K562 (cell line): ENCODE results near the gene TMEM192. TPM values are rescaled to one million over a fixed set of nuclear protein-coding genes. Genes with fewer than 3 reads are reported as not detected.

Experiments used
- ILK ChIP-seq: fragments of 450-650 bp; IDR thresholded peaks from 2 replicates; pipeline ENCODE4 v1.6.1; 2016; ENCODE audit warnings: missing genetic modification characterization, low read depth, mild to moderate bottlenecking, missing compliant biosample characterization, moderate library complexity, borderline replicate concordance
- ZNF586 ChIP-seq: fragments of 450-650 bp; formaldehyde crosslinking; conservative IDR thresholded peaks from 2 replicates; pipeline ENCODE4 v1.4.0; 2020; ENCODE audit warnings: mild to moderate bottlenecking, moderate library complexity
- polyA plus RNA-seq, 8 experiments: library from polyadenylated mRNA; depleted of rRNA in 4 of 8; stranded (reverse) in 5 of 8; unstranded in 3 of 8; fragments of >200 nt; fragmentation: Nextera tagmentation in 2 of 8; fragmentation: Illumina TruSeq in 1 of 8; extraction: Ambion mirVana in 2 of 8; extraction: Trizol in 1 of 8; gene quantifications; 2 replicates each; pipeline versions ENCODE4 v1.2.1 to v1.2.3, GENCODE V29; 2011 to 2014; ENCODE audit warnings: inconsistent platforms in 1 of 8, missing spikeins in 1 of 8
- total RNA-seq, 7 experiments: library from RNA; depleted of rRNA in 6 of 7; stranded (reverse); fragments of >200 nt in 6 of 7; fragmentation: Illumina TruSeq in 2 of 7; extraction: Trizol in 2 of 7; gene quantifications; 2 replicates each; pipeline versions ENCODE4 v1.2.1 to v1.2.3, GENCODE V29; 2011 to 2021; ENCODE audit warnings: low replicate concordance in 1 of 7
- TF ChIP-seq, protein P1 (sequence below): fragments of 200-800 bp; sonication (Bioruptor generic); IDR thresholded peaks from 2 replicates; pipeline ENCODE4 v1.6.1; 2016; ENCODE audit warnings: missing genetic modification characterization, missing compliant biosample characterization
- TF ChIP-seq, protein P2 (sequence below): fragments of 450-650 bp; IDR thresholded peaks from 2 replicates; pipeline ENCODE4 v1.6.1; 2016; ENCODE audit warnings: low read depth
- TF ChIP-seq, protein P3 (sequence below): fragments of 450-650 bp; IDR thresholded peaks from 2 replicates; pipeline ENCODE4 v1.6.1; 2016; ENCODE audit warnings: low read depth, mild to moderate bottlenecking, moderate library complexity
- TF ChIP-seq, protein P4 (sequence below): sonication (generic); formaldehyde crosslinking; IDR thresholded peaks from 2 replicates; pipeline ENCODE4 v1.8.0; 2023; ENCODE audit warnings: mild to moderate bottlenecking, missing genetic modification reagents

TMEM192 gene
- total and polyA plus RNA-seq, 9 of the 15 experiments (the other 6 are each of a cell fraction or from before 2014, with no cell fraction given): 4.4 to 28.5 (median 13.3) TPM

DNA sequence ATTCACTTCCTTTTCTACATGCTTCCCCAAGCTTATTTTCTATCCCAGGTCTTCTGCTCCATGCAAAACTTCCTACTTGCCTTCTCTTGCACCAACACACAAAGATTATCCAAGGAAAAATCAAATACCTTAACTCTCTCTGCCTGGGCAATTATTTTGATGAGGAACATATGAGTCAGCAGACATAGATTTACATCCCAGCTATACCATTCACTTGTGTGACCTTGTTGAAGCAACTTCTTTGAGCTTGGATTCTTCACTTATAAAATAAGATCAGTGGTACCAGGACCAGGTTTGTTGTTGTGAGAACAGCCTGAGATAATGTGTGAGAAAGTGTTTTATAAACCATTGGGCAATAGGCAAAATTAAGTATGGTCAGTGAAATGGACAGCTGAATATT lies 39.1 kb upstream of the TMEM192 start (continued):
- TF ChIP-seq, protein P1, sequence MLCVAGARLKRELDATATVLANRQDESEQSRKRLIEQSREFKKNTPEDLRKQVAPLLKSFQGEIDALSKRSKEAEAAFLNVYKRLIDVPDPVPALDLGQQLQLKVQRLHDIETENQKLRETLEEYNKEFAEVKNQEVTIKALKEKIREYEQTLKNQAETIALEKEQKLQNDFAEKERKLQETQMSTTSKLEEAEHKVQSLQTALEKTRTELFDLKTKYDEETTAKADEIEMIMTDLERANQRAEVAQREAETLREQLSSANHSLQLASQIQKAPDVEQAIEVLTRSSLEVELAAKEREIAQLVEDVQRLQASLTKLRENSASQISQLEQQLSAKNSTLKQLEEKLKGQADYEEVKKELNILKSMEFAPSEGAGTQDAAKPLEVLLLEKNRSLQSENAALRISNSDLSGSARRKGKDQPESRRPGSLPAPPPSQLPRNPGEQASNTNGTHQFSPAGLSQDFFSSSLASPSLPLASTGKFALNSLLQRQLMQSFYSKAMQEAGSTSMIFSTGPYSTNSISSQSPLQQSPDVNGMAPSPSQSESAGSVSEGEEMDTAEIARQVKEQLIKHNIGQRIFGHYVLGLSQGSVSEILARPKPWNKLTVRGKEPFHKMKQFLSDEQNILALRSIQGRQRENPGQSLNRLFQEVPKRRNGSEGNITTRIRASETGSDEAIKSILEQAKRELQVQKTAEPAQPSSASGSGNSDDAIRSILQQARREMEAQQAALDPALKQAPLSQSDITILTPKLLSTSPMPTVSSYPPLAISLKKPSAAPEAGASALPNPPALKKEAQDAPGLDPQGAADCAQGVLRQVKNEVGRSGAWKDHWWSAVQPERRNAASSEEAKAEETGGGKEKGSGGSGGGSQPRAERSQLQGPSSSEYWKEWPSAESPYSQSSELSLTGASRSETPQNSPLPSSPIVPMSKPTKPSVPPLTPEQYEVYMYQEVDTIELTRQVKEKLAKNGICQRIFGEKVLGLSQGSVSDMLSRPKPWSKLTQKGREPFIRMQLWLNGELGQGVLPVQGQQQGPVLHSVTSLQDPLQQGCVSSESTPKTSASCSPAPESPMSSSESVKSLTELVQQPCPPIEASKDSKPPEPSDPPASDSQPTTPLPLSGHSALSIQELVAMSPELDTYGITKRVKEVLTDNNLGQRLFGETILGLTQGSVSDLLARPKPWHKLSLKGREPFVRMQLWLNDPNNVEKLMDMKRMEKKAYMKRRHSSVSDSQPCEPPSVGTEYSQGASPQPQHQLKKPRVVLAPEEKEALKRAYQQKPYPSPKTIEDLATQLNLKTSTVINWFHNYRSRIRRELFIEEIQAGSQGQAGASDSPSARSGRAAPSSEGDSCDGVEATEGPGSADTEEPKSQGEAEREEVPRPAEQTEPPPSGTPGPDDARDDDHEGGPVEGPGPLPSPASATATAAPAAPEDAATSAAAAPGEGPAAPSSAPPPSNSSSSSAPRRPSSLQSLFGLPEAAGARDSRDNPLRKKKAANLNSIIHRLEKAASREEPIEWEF (CRISPR knock-in tag): no peak
- TF ChIP-seq ZNF586 (CRISPR knock-in tag) (no peak), ILK (no peak)
- TF ChIP-seq, protein P2, sequence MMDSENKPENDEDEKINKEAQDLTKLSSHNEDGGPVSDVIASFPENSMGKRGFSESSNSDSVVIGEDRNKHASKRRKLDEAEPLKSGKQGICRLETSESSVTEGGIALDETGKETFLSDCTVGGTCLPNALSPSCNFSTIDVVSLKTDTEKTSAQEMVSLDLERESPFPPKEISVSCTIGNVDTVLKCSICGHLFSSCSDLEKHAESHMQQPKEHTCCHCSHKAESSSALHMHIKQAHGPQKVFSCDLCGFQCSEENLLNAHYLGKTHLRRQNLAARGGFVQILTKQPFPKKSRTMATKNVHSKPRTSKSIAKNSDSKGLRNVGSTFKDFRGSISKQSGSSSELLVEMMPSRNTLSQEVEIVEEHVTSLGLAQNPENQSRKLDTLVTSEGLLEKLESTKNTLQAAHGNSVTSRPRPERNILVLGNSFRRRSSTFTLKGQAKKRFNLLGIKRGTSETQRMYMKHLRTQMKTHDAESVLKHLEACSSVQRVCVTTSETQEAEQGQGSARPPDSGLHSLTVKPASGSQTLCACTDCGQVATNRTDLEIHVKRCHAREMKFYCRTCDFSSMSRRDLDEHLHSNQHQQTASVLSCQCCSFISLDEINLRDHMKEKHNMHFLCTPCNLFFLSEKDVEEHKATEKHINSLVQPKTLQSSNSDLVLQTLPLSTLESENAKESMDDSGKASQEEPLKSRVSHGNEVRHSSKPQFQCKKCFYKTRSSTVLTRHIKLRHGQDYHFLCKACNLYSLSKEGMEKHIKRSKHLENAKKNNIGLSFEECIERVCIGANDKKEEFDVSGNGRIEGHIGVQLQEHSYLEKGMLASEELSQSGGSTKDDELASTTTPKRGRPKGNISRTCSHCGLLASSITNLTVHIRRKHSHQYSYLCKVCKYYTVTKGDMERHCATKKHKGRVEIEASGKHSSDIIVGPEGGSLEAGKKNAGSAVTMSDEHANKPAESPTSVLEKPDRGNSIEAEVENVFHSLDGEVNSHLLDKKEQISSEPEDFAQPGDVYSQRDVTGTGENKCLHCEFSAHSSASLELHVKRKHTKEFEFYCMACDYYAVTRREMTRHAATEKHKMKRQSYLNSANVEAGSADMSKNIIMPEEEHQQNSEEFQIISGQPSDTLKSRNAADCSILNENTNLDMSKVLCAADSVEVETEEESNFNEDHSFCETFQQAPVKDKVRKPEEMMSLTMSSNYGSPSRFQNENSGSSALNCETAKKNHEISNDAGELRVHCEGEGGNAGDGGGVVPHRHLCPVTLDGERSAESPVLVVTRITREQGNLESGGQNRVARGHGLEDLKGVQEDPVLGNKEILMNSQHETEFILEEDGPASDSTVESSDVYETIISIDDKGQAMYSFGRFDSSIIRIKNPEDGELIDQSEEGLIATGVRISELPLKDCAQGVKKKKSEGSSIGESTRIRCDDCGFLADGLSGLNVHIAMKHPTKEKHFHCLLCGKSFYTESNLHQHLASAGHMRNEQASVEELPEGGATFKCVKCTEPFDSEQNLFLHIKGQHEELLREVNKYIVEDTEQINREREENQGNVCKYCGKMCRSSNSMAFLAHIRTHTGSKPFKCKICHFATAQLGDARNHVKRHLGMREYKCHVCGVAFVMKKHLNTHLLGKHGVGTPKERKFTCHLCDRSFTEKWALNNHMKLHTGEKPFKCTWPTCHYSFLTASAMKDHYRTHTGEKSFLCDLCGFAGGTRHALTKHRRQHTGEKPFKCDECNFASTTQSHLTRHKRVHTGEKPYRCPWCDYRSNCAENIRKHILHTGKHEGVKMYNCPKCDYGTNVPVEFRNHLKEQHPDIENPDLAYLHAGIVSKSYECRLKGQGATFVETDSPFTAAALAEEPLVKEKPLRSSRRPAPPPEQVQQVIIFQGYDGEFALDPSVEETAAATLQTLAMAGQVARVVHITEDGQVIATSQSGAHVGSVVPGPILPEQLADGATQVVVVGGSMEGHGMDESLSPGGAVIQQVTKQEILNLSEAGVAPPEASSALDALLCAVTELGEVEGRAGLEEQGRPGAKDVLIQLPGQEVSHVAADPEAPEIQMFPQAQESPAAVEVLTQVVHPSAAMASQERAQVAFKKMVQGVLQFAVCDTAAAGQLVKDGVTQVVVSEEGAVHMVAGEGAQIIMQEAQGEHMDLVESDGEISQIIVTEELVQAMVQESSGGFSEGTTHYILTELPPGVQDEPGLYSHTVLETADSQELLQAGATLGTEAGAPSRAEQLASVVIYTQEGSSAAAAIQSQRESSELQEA: no peak
- TF ChIP-seq, protein P3, sequence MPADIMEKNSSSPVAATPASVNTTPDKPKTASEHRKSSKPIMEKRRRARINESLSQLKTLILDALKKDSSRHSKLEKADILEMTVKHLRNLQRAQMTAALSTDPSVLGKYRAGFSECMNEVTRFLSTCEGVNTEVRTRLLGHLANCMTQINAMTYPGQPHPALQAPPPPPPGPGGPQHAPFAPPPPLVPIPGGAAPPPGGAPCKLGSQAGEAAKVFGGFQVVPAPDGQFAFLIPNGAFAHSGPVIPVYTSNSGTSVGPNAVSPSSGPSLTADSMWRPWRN: no peak
- TF ChIP-seq, protein P4, sequence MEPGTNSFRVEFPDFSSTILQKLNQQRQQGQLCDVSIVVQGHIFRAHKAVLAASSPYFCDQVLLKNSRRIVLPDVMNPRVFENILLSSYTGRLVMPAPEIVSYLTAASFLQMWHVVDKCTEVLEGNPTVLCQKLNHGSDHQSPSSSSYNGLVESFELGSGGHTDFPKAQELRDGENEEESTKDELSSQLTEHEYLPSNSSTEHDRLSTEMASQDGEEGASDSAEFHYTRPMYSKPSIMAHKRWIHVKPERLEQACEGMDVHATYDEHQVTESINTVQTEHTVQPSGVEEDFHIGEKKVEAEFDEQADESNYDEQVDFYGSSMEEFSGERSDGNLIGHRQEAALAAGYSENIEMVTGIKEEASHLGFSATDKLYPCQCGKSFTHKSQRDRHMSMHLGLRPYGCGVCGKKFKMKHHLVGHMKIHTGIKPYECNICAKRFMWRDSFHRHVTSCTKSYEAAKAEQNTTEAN (CRISPR knock-in tag): no peak
